Measurements from ENCODE around the gene ILF3. TPM values are rescaled to one million over a fixed set of nuclear protein-coding genes. Genes with fewer than 3 reads are reported as not detected.

Gene ILF3
- total RNA-seq, 3 donors from 2014 or later (not counting 1 experiment from before 2014, with no cell fraction given) = 329 to 365 (median 332) TPM

GRCh38 chr19:10701955-10702525 lies 47.9 kb downstream of the ILF3 start:
- intact Hi-C loops (cut with micrococcal nuclease) = loop anchor here (2.0 kb wide), 1 partner anchor 223 kb away; no protein-coding TSS in a partner anchor
- Mint-ChIP-seq H3K27ac (peak overlapping the region; percentile 78 to 81), H3K9me3 (no peaks in the 10 kb centered on the region), H3K27me3 (ENCODE audit: low read depth in 2 of 2) (no peaks in the 10 kb centered on the region), H3K36me3 (no peaks in the 10 kb centered on the region), H3K4me1 (peaks cover 12 to 13% of the 10 kb centered on the region in 2 donors), H3K4me3 (peak overlapping the region; percentile 95)
- peak overlapping the region; percentile 83 for H3K4me3 ChIP-seq (ENCODE audit: low read length)
- peaks cover 1% of the 10 kb centered on the region for H3K36me3 ChIP-seq (ENCODE audit: control insufficient read depth, insufficient read depth, low read length)
- TF ChIP-seq, protein P1, sequence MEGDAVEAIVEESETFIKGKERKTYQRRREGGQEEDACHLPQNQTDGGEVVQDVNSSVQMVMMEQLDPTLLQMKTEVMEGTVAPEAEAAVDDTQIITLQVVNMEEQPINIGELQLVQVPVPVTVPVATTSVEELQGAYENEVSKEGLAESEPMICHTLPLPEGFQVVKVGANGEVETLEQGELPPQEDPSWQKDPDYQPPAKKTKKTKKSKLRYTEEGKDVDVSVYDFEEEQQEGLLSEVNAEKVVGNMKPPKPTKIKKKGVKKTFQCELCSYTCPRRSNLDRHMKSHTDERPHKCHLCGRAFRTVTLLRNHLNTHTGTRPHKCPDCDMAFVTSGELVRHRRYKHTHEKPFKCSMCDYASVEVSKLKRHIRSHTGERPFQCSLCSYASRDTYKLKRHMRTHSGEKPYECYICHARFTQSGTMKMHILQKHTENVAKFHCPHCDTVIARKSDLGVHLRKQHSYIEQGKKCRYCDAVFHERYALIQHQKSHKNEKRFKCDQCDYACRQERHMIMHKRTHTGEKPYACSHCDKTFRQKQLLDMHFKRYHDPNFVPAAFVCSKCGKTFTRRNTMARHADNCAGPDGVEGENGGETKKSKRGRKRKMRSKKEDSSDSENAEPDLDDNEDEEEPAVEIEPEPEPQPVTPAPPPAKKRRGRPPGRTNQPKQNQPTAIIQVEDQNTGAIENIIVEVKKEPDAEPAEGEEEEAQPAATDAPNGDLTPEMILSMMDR (IDR thresholded peaks at IDR 0.05) = no peak
- WGBS (ENCODE audit: insufficient coverage) = 7% methylated on average over 24 of the region's 24 CpGs
- no peak overlapping the region for H3K27ac ChIP-seq (ENCODE audit: low read length)
- DNase-seq (peak in 1 of 2 donors; percentile 41), ATAC-seq (peak; percentile 14 to 26 (median 24))
- peaks cover 16% of the 10 kb centered on the region for H3K4me1 ChIP-seq (ENCODE audit: control insufficient read depth, insufficient read depth, low read length)
- no peaks in the 10 kb centered on the region for H3K9me3 ChIP-seq (ENCODE audit: control insufficient read depth, insufficient read depth, low read length)
- no peaks in the 10 kb centered on the region for H3K27me3 ChIP-seq (ENCODE audit: control insufficient read depth, insufficient read depth, low read length)

DNA sequence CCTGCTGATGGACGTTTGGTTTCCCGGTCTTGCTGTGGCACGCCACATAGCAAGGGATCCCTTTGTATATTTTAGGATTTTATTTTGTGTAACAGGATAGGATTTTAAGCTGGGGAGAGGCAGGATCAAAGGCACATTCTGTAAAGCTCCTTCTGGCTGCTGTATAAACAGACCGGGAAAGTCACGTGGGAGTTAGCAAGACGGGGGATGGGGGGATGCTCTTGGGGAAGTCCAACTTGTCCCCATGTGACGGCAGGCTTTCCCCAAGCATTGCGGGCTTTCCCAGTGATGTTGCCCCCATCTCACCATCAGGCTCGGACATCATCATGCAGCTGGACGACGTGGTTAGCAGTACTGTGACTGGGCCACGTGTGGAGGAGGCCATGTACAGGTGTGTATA lies 52.8 kb downstream of the ILF3 start:
- H3K4me1 ChIP-seq (ENCODE audit: control insufficient read depth, insufficient read depth, low read length) = peaks cover 3% of the 10 kb centered on the region
- ATAC-seq (no peak), DNase-seq (no peak)
- H3K27me3 Mint-ChIP-seq (ENCODE audit: low read depth in 2 of 2) = no peaks in the 10 kb centered on the region
- TF ChIP-seq, protein P1 (IDR thresholded peaks at IDR 0.05) = no peak
- no peak overlapping the region for H3K27ac Mint-ChIP-seq
- 85% methylated on average over 12 of the region's 12 CpGs for WGBS (ENCODE audit: insufficient coverage)
- peaks cover 2 to 3% of the 10 kb centered on the region in 2 donors for H3K4me1 Mint-ChIP-seq
- no peaks in the 10 kb centered on the region for H3K9me3 Mint-ChIP-seq
- no peaks in the 10 kb centered on the region for H3K9me3 ChIP-seq (ENCODE audit: control insufficient read depth, insufficient read depth, low read length)
- no peaks in the 10 kb centered on the region for H3K36me3 Mint-ChIP-seq
- H3K27me3 ChIP-seq (ENCODE audit: control insufficient read depth, insufficient read depth, low read length) = no peaks in the 10 kb centered on the region
- H3K4me3 Mint-ChIP-seq = no peak overlapping the region
- peaks cover 2% of the 10 kb centered on the region for H3K36me3 ChIP-seq (ENCODE audit: control insufficient read depth, insufficient read depth, low read length)
- no peak overlapping the region for H3K27ac ChIP-seq (ENCODE audit: low read length)
- no peak overlapping the region for H3K4me3 ChIP-seq (ENCODE audit: low read length)
- intact Hi-C loops (cut with micrococcal nuclease) = no loop called here

DNA sequence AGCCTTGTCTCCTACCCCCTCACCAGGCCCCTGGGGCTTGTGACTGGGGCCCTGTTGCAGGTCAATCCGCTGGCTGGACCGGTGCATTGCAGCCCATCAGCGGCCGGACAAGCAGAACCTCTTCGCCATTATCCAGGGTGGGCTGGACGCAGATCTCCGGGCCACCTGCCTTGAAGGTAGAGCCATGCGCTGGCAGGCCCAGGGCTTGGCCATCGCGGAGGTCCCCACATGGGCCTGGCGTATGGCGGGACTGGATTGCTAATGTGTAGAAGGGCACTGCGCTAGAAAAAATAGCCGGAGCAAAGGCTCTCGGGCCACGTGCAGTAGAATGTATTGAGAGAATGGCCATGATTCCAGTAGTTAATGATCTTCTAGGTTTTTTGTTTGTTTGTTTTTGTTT lies 53.3 kb downstream of the ILF3 start:
- H3K4me1 ChIP-seq (ENCODE audit: control insufficient read depth, insufficient read depth, low read length) = no peaks in the 10 kb centered on the region
- TF ChIP-seq, protein P1 (IDR thresholded peaks at IDR 0.05) = no peak
- Mint-ChIP-seq H3K9me3 (no peaks in the 10 kb centered on the region), H3K4me3 (no peak overlapping the region), H3K27me3 (ENCODE audit: low read depth in 2 of 2) (no peaks in the 10 kb centered on the region), H3K4me1 (no peaks in the 10 kb centered on the region), H3K27ac (no peak overlapping the region), H3K36me3 (no peaks in the 10 kb centered on the region)
- 98% methylated on average over 16 of the region's 16 CpGs for WGBS (ENCODE audit: insufficient coverage)
- H3K36me3 ChIP-seq (ENCODE audit: control insufficient read depth, insufficient read depth, low read length) = peaks cover 2% of the 10 kb centered on the region
- no peak overlapping the region for H3K27ac ChIP-seq (ENCODE audit: low read length)
- H3K27me3 ChIP-seq (ENCODE audit: control insufficient read depth, insufficient read depth, low read length) = no peaks in the 10 kb centered on the region
- intact Hi-C loops (cut with micrococcal nuclease) = no loop called here
- H3K4me3 ChIP-seq (ENCODE audit: low read length) = no peak overlapping the region
- ATAC-seq (no peak), DNase-seq (no peak)
- no peaks in the 10 kb centered on the region for H3K9me3 ChIP-seq (ENCODE audit: control insufficient read depth, insufficient read depth, low read length)

DNA sequence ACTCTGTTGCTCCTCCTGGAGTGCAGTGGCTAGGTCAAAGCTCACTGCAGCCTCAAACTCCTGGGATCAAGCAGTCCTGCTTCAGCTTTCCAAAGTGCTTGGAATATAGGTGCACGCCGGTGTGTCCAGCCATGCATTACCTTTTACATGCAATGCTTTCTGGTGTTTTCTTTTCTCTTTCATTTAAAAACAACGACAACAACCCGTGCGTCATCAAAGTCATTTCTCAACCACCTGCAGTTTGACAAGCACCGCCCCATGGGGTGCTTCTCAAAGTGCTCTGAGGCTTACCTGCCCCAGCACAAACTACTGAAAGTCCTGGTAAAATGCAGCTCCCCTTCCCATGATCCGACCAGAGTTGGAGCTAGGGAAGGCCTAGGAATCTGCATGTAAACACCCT lies 54.1 kb downstream of the ILF3 start:
- DNase-seq (no peak), ATAC-seq (no peak)
- no peak overlapping the region for H3K27ac Mint-ChIP-seq
- no peak overlapping the region for H3K4me3 Mint-ChIP-seq
- Histone ChIP-seq H3K4me1 (ENCODE audit: control insufficient read depth, insufficient read depth, low read length) (peaks cover 5% of the 10 kb centered on the region), H3K27ac (ENCODE audit: low read length) (no peak overlapping the region), H3K27me3 (ENCODE audit: control insufficient read depth, insufficient read depth, low read length) (no peaks in the 10 kb centered on the region), H3K4me3 (ENCODE audit: low read length) (no peak overlapping the region), H3K36me3 (ENCODE audit: control insufficient read depth, insufficient read depth, low read length) (peaks cover 4% of the 10 kb centered on the region), H3K9me3 (ENCODE audit: control insufficient read depth, insufficient read depth, low read length) (no peaks in the 10 kb centered on the region)
- no peaks in the 10 kb centered on the region for H3K27me3 Mint-ChIP-seq (ENCODE audit: low read depth in 2 of 2)
- intact Hi-C loops (cut with micrococcal nuclease) = no loop called here
- H3K9me3 Mint-ChIP-seq = no peaks in the 10 kb centered on the region
- no peaks in the 10 kb centered on the region for H3K36me3 Mint-ChIP-seq
- 94% methylated on average over 7 of the region's 7 CpGs for WGBS (ENCODE audit: insufficient coverage)
- no peaks in the 10 kb centered on the region for H3K4me1 Mint-ChIP-seq
- TF ChIP-seq, protein P1 (IDR thresholded peaks at IDR 0.05) = no peak

Measured in natural killer cell (primary cell).